ENCODE results near the gene HDAC4.

GRCh38 chr2:239307921-239308613, 92.8 kb downstream of the HDAC4 start:
- TF ChIP-seq POLR2AphosphoS5 (IDR thresholded peaks at IDR 0.05; ENCODE audit: low read depth) (no peak), SPI1 (IDR thresholded peaks at IDR 0.05; ENCODE audit: borderline replicate concordance, low read depth) (no peak)

Data from HL-60 (cell line).